Lung (tissue), 13 donors: ENCODE data around the gene PLXND1. TPM values are rescaled to one million over a fixed set of nuclear protein-coding genes. Genes with fewer than 3 reads are reported as not detected.

ENCODE experiments used
- ATAC-seq: fragments of 200-7000 bp; cut with Tn5 transposase; one replicate; pipeline ENCODE4 v1.9.1; 2020; ENCODE audit warnings: moderate number of reproducible peaks; ENCODE audit not compliant: insufficient read depth, low FRiP score
- DNase-seq, 3 donors: peaks; one replicate each; pipeline ENCODE4 v3.0.0-alpha.2; 2013 to 2017
- H3K27ac ChIP-seq, 2 donors: one replicate each; pipeline ENCODE4 v1.5.1; 2013; ENCODE audit warnings: mild to moderate bottlenecking in 2 of 2, moderate library complexity in 2 of 2, control low read depth in 1 of 2, inconsistent platforms in 1 of 2, low read depth in 1 of 2, low read length in 1 of 2
- H3K27me3 ChIP-seq, 3 donors: one replicate each; pipeline ENCODE4 v1.5.1; 2013; ENCODE audit warnings: low read length in 2 of 3; ENCODE audit not compliant: control insufficient read depth in 3 of 3, insufficient read depth in 3 of 3
- H3K36me3 ChIP-seq, 4 donors: one replicate each; pipeline ENCODE4 v1.5.1; 2013; ENCODE audit warnings: low read length in 4 of 4, mild to moderate bottlenecking in 1 of 4, moderate library complexity in 1 of 4; ENCODE audit not compliant: control insufficient read depth in 4 of 4, insufficient read depth in 4 of 4
- H3K4me1 ChIP-seq, 5 donors: one replicate each; pipeline ENCODE4 v1.5.1; 2013; ENCODE audit warnings: low read length in 5 of 5, mild to moderate bottlenecking in 2 of 5, moderate library complexity in 1 of 5; ENCODE audit not compliant: control insufficient read depth in 5 of 5, insufficient read depth in 5 of 5
- H3K4me3 ChIP-seq: one replicate; pipeline ENCODE4 v1.5.1; 2013; ENCODE audit warnings: mild to moderate bottlenecking, control low read depth, moderate library complexity
- H3K9ac ChIP-seq, 2 donors: one replicate each; pipeline ENCODE4 v1.5.1; 2013; ENCODE audit warnings: low read length in 2 of 2, control low read depth in 1 of 2; ENCODE audit not compliant: insufficient read depth in 1 of 2
- H3K9me3 ChIP-seq, 4 donors: one replicate each; pipeline ENCODE4 v1.5.1; 2013; ENCODE audit warnings: low read length in 3 of 4, mild to moderate bottlenecking in 1 of 4, moderate library complexity in 1 of 4; ENCODE audit not compliant: control insufficient read depth in 4 of 4, insufficient read depth in 3 of 4
- CTCF ChIP-seq: IDR thresholded peaks from 2 replicates; pipeline ENCODE4 v1.5.1; 2012; ENCODE audit warnings: mild to moderate bottlenecking; ENCODE audit errors: control extremely low read depth, extremely low read depth
- WGBS, 2 donors: extraction: QIAGEN DNeasy Blood & Tissue Kit; methylation state at CpG; one replicate each; pipeline ENCODE4 v1.1.7; 2013; 5-methylcytosine and 5-hydroxymethylcytosine counted together
- polyA plus RNA-seq, 2 donors: library from polyadenylated mRNA; stranded (reverse); fragments of 200-250 nt; gene quantifications; one replicate each; pipeline ENCODE4 v1.2.1, GENCODE V29; 2013
- small RNA-seq: library from RNA; depleted of rRNA; stranded (forward); fragments of <200 nt; gene quantifications from one replicate; pipeline ENCODE3, GENCODE V24; 2014; ENCODE audit warnings: low replicate concordance
- total RNA-seq, 2 donors: library from RNA; depleted of rRNA in 1 of 2; stranded (reverse); fragments of >200 nt in 1 of 2; gene quantifications; one replicate each; pipeline ENCODE4 v1.2.1, GENCODE V29; 2014 to 2021
- donor health status: control.
- donor health status: control.
- donor health status: Bipolar disorder and iron deficiency.
- donor health status: healthy.
- donor health status: DM: yes; HTN: yes; CAD: no.

PLXND1 gene
- total and polyA plus RNA-seq, 4 donors: 128 to 233 (median 180) TPM

- DNase-seq (no peak), ATAC-seq (no peak)
- Histone ChIP-seq H3K36me3 (peaks cover 0 to 53% (median 27%) of the 10 kb centered on the region in 4 donors), H3K27me3 (no peaks in the 10 kb centered on the region), H3K9me3 (no peaks in the 10 kb centered on the region), H3K27ac (peak overlapping the region in 1 of 2 donors; percentile 46), H3K4me3 (no peak overlapping the region), H3K4me1 (peaks cover 0 to 11% (median 3%) of the 10 kb centered on the region in 5 donors), H3K9ac (no peak overlapping the region)
- no peak for TF ChIP-seq CTCF
- WGBS, 2 donors: 70 to 81% methylated on average over 9 of the region's 9 CpGs
Measured at GRCh38 chr3:129507181-129507831, 99.2 kb downstream of the PLXND1 start.

GRCh38 chr3:129506231-129506742 lies 100.2 kb downstream of the PLXND1 start:
- DNase-seq (no peak), ATAC-seq (no peak)
- Histone ChIP-seq H3K27ac (peak overlapping the region in 1 of 2 donors; percentile 42), H3K4me1 (peaks cover 0 to 16% (median 3%) of the 10 kb centered on the region in 5 donors), H3K4me3 (no peak overlapping the region), H3K9me3 (no peaks in the 10 kb centered on the region), H3K9ac (no peak overlapping the region), H3K27me3 (no peaks in the 10 kb centered on the region), H3K36me3 (peaks cover 0 to 51% (median 27%) of the 10 kb centered on the region in 4 donors)
- WGBS, 2 donors: 79 to 90% methylated on average over 9 of the region's 9 CpGs
- no peak for TF ChIP-seq CTCF

- H3K27me3 ChIP-seq: no peaks in the 10 kb centered on the region
- no peak overlapping the region for H3K9ac ChIP-seq
- DNase-seq (no peak), ATAC-seq (no peak)
- TF ChIP-seq CTCF: no peak
- 87 to 92% methylated on average over 6 of the region's 6 CpGs for WGBS, 2 donors
- peaks cover 0 to 44% (median 30%) of the 10 kb centered on the region in 4 donors for H3K36me3 ChIP-seq
- peak overlapping the region in 1 of 2 donors; percentile 68 for H3K27ac ChIP-seq
- no peak overlapping the region for H3K4me3 ChIP-seq
- peaks cover 0 to 22% (median 3%) of the 10 kb centered on the region in 5 donors for H3K4me1 ChIP-seq
- no peaks in the 10 kb centered on the region for H3K9me3 ChIP-seq
Measured at GRCh38 chr3:129505341-129505740, 101.1 kb downstream of the PLXND1 start.

Small RNA genes within 50 kb of the gene (small RNA-seq; reads per million reads assigned to genes)
- not detected for gene RN7SL752P

Other genes starting within 250 kb of the PLXND1 start
- gene EFCAB12, start 178.0 kb downstream of the PLXND1 start, total RNA-seq: 1 to 10 TPM; 3.8 to 8.8 TPM
- 1 to 10 TPM; 2.6 to 2.7 TPM for gene EFCAB12, start 178.0 kb downstream of the PLXND1 start, polyA plus RNA-seq
- 10 to 100 TPM; 43.5 to 49.8 TPM for gene MBD4, start 166.7 kb downstream of the PLXND1 start, total RNA-seq
- 10 to 100 TPM; 16.7 to 29.0 TPM for gene MBD4, start 166.7 kb downstream of the PLXND1 start, polyA plus RNA-seq
- gene IFT122, start 166.5 kb downstream of the PLXND1 start, total RNA-seq: 10 to 100 TPM; 49.1 to 65.7 TPM
- gene IFT122, start 166.5 kb downstream of the PLXND1 start, polyA plus RNA-seq: 10 to 100 TPM; 11.0 to 14.3 TPM
- gene RHO, start 78.0 kb downstream of the PLXND1 start, total RNA-seq: not detected
- under 1 TPM in 1 of 2 donors, not detected in 1; 0.01 TPM for gene RHO, start 78.0 kb downstream of the PLXND1 start, polyA plus RNA-seq
- gene H1-8, start 63.5 kb downstream of the PLXND1 start, total RNA-seq: not detected
- not detected for gene H1-8, start 63.5 kb downstream of the PLXND1 start, polyA plus RNA-seq